GM18909 (cell line): ENCODE data around the gene RERE.

Experiments
- ATAC-seq: cut with Tn5 transposase; IDR thresholded peaks from one replicate; pipeline ENCODE4 v1.9.1; 2021; ENCODE audit warnings: mild to moderate bottlenecking; ENCODE audit not compliant: unreplicated experiment, poor library complexity

The RERE gene

GRCh38 chr1:8817412-8818324, at the start of gene RERE:
Gene RERE, minus strand, starts transcription at chr1:8817640.
- ATAC-seq: peak; percentile 93

- ATAC-seq: no peak
Observed at GRCh38 chr1:8866792-8867415, 49.5 kb upstream of the RERE start.

- ATAC-seq: no peak
Observed at GRCh38 chr1:8866173-8866791, 48.8 kb upstream of the RERE start.

- no peak for ATAC-seq
Observed at GRCh38 chr1:8864713-8865344, 47.4 kb upstream of the RERE start.

GRCh38 chr1:8863794-8864233, 46.4 kb upstream of the RERE start:
- no peak for ATAC-seq

- ATAC-seq: no peak
Observed at GRCh38 chr1:8863138-8863537, 45.7 kb upstream of the RERE start.

- no peak for ATAC-seq
Observed at GRCh38 chr1:8862528-8862927, 45.1 kb upstream of the RERE start.

- no peak for ATAC-seq
Observed at GRCh38 chr1:8860738-8861516, 43.5 kb upstream of the RERE start.

- ATAC-seq: no peak
Observed at GRCh38 chr1:8858888-8859706, 41.7 kb upstream of the RERE start.

- ATAC-seq: no peak
Observed at GRCh38 chr1:8858112-8858668, 40.8 kb upstream of the RERE start.

GRCh38 chr1:8856689-8857412, 39.4 kb upstream of the RERE start:
- ATAC-seq: no peak

- ATAC-seq: no peak
Observed at GRCh38 chr1:8854240-8854639, 36.8 kb upstream of the RERE start.

- no peak for ATAC-seq
Observed at GRCh38 chr1:8851060-8851459, 33.6 kb upstream of the RERE start.

GRCh38 chr1:8848663-8849386, 31.4 kb upstream of the RERE start:
- peak; percentile 65 for ATAC-seq

- no peak for ATAC-seq
Observed at GRCh38 chr1:8847990-8848389, 30.6 kb upstream of the RERE start.

GRCh38 chr1:8846263-8846662, 28.8 kb upstream of the RERE start:
- no peak for ATAC-seq
